Suprapubic skin (tissue), 4 donors: Measurements from ENCODE around the gene MED25. TPM values are rescaled to one million over a fixed set of nuclear protein-coding genes. Genes with fewer than 3 reads are reported as not detected.

ENCODE experiments used
- DNase-seq, 2 donors: peaks; one replicate each; pipeline ENCODE4 v3.0.0-alpha.2; 2019; ENCODE audit warnings: low spot score in 2 of 2
- H3K27ac ChIP-seq: fragments of 200-600 bp; sonication (generic); one replicate; pipeline ENCODE4 v1.5.1; 2019
- H3K27me3 ChIP-seq: fragments of 200-600 bp; sonication (generic); one replicate; pipeline ENCODE4 v1.5.1; 2019
- H3K36me3 ChIP-seq: fragments of 200-600 bp; sonication (generic); one replicate; pipeline ENCODE4 v1.5.1; 2019
- H3K4me1 ChIP-seq: fragments of 200-600 bp; sonication (generic); one replicate; pipeline ENCODE4 v1.5.1; 2019
- H3K4me3 ChIP-seq: fragments of 200-600 bp; sonication (generic); one replicate; pipeline ENCODE4 v1.5.1; 2019; ENCODE audit warnings: mild to moderate bottlenecking
- H3K9me3 ChIP-seq: fragments of 200-600 bp; sonication (generic); one replicate; pipeline ENCODE4 v1.5.1; 2019
- CTCF ChIP-seq, 2 donors: fragments of 200-600 bp in 1 of 2; fragments of 450-650 bp in 1 of 2; sonication (generic) in 1 of 2; IDR thresholded peaks; one replicate each; pipeline ENCODE4 v1.5.1; 2016 to 2019; ENCODE audit warnings: antibody characterized with exemption in 2 of 2, mild to moderate bottlenecking in 1 of 2, moderate library complexity in 1 of 2
- EP300 ChIP-seq: sonication (generic); formaldehyde crosslinking; IDR thresholded peaks from one replicate; pipeline ENCODE4 v1.6.1; 2017; ENCODE audit warnings: antibody characterized with exemption
- POLR2A ChIP-seq, 2 donors: fragments of 450-650 bp; IDR thresholded peaks; one replicate each; pipeline ENCODE4 v1.6.1; 2017; ENCODE audit warnings: antibody characterized with exemption in 2 of 2, mild to moderate bottlenecking in 2 of 2, moderate library complexity in 2 of 2
- POLR2AphosphoS5 ChIP-seq, 3 donors: sonication (generic); formaldehyde crosslinking; IDR thresholded peaks; one replicate each; pipeline ENCODE4 v1.6.1; 2017; ENCODE audit warnings: antibody characterized with exemption in 3 of 3
- WGBS: methylation state at CpG from one replicate; pipeline ENCODE4 v1.1.5; 2018; 5-methylcytosine and 5-hydroxymethylcytosine counted together
- total RNA-seq, 4 donors: library from RNA; depleted of rRNA; stranded (reverse); fragments of >200 nt; gene quantifications; one replicate each; pipeline ENCODE4 v1.1.0, GENCODE V29; 2016

MED25 gene
- total RNA-seq, 4 donors from 2014 or later, result 32.2 to 60.3 (median 40.8) TPM

DNA sequence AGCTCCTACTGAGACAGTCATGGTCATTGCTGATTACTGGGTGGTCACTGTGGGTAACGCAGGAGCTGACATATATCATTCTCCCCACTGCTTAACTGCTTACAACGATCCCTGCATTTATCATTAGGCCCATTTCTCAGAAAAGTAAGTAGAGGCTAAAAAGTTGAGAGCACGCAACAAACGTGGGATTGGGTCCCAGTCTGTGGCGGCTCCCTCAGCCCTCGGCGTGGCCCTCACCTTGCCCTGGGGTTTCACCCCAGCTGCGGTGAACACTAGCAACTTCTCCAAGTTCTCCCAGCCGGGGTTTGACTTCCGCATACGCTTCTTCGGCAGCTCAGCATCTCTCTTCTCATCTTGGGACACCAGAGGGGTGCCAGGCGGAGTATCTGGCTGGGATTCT, 46.8 kb downstream of the MED25 start:
- DNase-seq, result no peak
- WGBS, result 93% methylated on average over 13 of the region's 13 CpGs
- Histone ChIP-seq H3K36me3 (peaks cover 42% of the 10 kb centered on the region), H3K4me3 (no peak overlapping the region), H3K27ac (no peak overlapping the region), H3K4me1 (peaks cover 57% of the 10 kb centered on the region), H3K9me3 (no peaks in the 10 kb centered on the region), H3K27me3 (no peaks in the 10 kb centered on the region)
- TF ChIP-seq CTCF (IDR thresholded peaks at IDR 0.05), result no peak
- no peak for TF ChIP-seq POLR2A (IDR thresholded peaks at IDR 0.05)
- no peak for TF ChIP-seq POLR2AphosphoS5 (IDR thresholded peaks at IDR 0.05)
- no peak for TF ChIP-seq EP300

GRCh38 chr19:49866933-49867782, 49.1 kb downstream of the MED25 start, which contains the start of gene PNKP:
Gene PNKP (minus strand): TSS chr19:49867576. CDS start chr19:49867204, 372 bp downstream.
- Histone ChIP-seq H3K9me3 (no peaks in the 10 kb centered on the region), H3K27me3 (no peaks in the 10 kb centered on the region), H3K27ac (peak within 1 kb of the TSS; percentile 85), H3K4me3 (peak within 1 kb of the TSS; percentile 71), H3K36me3 (peaks cover 27% of the 10 kb centered on the region), H3K4me1 (peaks cover 57% of the 10 kb centered on the region)
- peak; percentile 94 to 95 for DNase-seq
- no peak for TF ChIP-seq CTCF (IDR thresholded peaks at IDR 0.05)
- peak in 2 of 3 donors; percentile 75 to 91 for TF ChIP-seq POLR2AphosphoS5 (IDR thresholded peaks at IDR 0.05)
- peak in 1 of 2 donors; percentile 19 for TF ChIP-seq POLR2A (IDR thresholded peaks at IDR 0.05)
- no peak for TF ChIP-seq EP300
- under 1% methylated on average over 51 of the region's 65 CpGs for WGBS

GRCh38 chr19:49869009-49869483, 51.0 kb downstream of the MED25 start:
- WGBS, result 2% methylated on average over 13 of the region's 15 CpGs
- H3K27ac ChIP-seq, result peak overlapping the region; percentile 85
- peaks cover 67% of the 10 kb centered on the region for H3K4me1 ChIP-seq
- peaks cover 13% of the 10 kb centered on the region for H3K36me3 ChIP-seq
- H3K4me3 ChIP-seq, result peak overlapping the region; percentile 62
- DNase-seq, result no peak
- TF ChIP-seq EP300 (no peak), POLR2A (IDR thresholded peaks at IDR 0.05) (no peak), POLR2AphosphoS5 (IDR thresholded peaks at IDR 0.05) (no peak), CTCF (IDR thresholded peaks at IDR 0.05) (no peak)
- H3K27me3 ChIP-seq, result no peaks in the 10 kb centered on the region
- H3K9me3 ChIP-seq, result no peaks in the 10 kb centered on the region

DNA sequence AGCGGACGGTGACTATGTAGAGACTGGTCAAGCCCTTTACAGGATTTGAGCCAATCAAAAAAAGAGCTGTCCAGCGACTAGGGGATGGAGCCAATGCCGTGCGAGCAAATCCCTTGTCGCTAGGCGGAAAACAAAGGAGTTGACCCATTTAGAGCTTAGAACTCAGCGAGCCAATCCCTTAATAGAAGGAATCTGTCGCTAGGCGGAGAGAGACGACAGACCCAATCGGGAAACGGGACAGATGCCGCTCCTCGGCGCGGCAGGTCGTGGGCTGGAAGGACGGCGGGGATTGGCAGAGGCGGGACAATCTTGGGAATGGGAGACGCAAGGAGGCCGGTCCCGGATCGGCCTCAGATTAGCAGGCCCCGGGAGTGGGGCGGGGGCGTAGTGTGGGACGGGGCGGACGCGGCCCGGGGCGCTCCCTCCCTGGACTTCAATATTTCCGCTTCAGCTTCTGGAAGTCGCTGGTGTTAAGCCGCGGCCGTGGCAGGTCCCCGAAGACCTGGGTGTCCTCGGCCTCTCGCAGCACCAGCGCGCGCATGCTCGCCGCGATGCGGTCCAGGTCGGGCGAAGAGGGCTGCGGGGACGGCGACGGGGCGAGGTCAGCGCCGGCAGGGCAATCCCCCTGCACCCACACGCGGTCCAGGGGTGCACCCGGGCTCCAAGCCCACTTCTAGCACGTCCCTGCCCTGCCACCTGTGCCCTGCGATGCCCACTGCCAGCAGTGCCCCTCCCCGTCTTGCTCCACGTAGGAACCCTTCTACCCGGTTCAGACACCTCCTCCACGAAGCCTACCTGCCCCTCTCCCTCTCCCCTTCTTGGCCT, 51.6 kb downstream of the MED25 start:
- peak in 2 of 3 donors; percentile 64 to 88 for TF ChIP-seq POLR2AphosphoS5 (IDR thresholded peaks at IDR 0.05)
- TF ChIP-seq CTCF (IDR thresholded peaks at IDR 0.05), result peak in 1 of 2 donors; percentile 25
- peak in 1 of 2 donors; percentile 34 for TF ChIP-seq POLR2A (IDR thresholded peaks at IDR 0.05)
- TF ChIP-seq EP300, result no peak
- 0% methylated on average over 29 of the region's 67 CpGs for WGBS

More for the DNA sequence above, 51.6 kb downstream of the MED25 start:
- H3K9me3 ChIP-seq, result no peaks in the 10 kb centered on the region
- peaks cover 9% of the 10 kb centered on the region for H3K36me3 ChIP-seq
- peak overlapping the region; percentile 62 for H3K4me3 ChIP-seq
- DNase-seq, result peak; percentile 97 to 98
- no peaks in the 10 kb centered on the region for H3K27me3 ChIP-seq
- peak overlapping the region; percentile 88 for H3K27ac ChIP-seq
- H3K4me1 ChIP-seq, result peaks cover 72% of the 10 kb centered on the region
